HEK293 (cell line): ENCODE measurements around the gene TCTN1.

Source experiments
- OVOL3 ChIP-seq: fragments of 450-650 bp; formaldehyde crosslinking; IDR thresholded peaks from 2 replicates; pipeline ENCODE4 v1.5.1; 2016; ENCODE audit warnings: missing biosample characterization, missing genetic modification characterization
- SALL2 ChIP-seq: fragments of 450-650 bp; formaldehyde crosslinking; IDR thresholded peaks from 2 replicates; pipeline ENCODE4 v1.5.0; 2017; ENCODE audit warnings: missing biosample characterization, mild to moderate bottlenecking, missing genetic modification characterization, borderline replicate concordance
- SCRT2 ChIP-seq: fragments of 450-650 bp; formaldehyde crosslinking; IDR thresholded peaks from 2 replicates; pipeline ENCODE4 v1.5.1; 2016; ENCODE audit warnings: missing biosample characterization, missing genetic modification characterization
- YY1 ChIP-seq: fragments of 450-650 bp; formaldehyde crosslinking; IDR thresholded peaks from 2 replicates; pipeline ENCODE4 v1.5.1; 2018; ENCODE audit warnings: missing biosample characterization, missing genetic modification characterization
- ZBTB10 ChIP-seq: fragments of 450-650 bp; formaldehyde crosslinking; IDR thresholded peaks from 2 replicates; pipeline ENCODE4 v1.5.1; 2016; ENCODE audit warnings: missing biosample characterization, missing genetic modification characterization
- ZNF121 ChIP-seq: fragments of 450-650 bp; formaldehyde crosslinking; IDR thresholded peaks from 2 replicates; pipeline ENCODE4 v1.5.1; 2016; ENCODE audit warnings: missing biosample characterization, missing genetic modification characterization
- ZNF24 ChIP-seq: fragments of 450-650 bp; formaldehyde crosslinking; IDR thresholded peaks from 2 replicates; pipeline ENCODE4 v1.5.1; 2016; ENCODE audit warnings: missing biosample characterization, missing genetic modification characterization
- ZNF571 ChIP-seq: fragments of 450-650 bp; formaldehyde crosslinking; IDR thresholded peaks from 2 replicates; pipeline ENCODE4 v1.5.0; 2017; ENCODE audit warnings: missing biosample characterization, missing genetic modification characterization
- ZSCAN30 ChIP-seq: fragments of 450-650 bp; IDR thresholded peaks from 2 replicates; pipeline ENCODE4 v1.5.1; 2018; ENCODE audit warnings: missing biosample characterization, mild to moderate bottlenecking, missing genetic modification characterization, moderate library complexity
- TF ChIP-seq, protein P1 (sequence below): fragments of 450-650 bp; formaldehyde crosslinking; IDR thresholded peaks from 2 replicates; pipeline ENCODE4 v1.5.1; 2016; ENCODE audit warnings: missing biosample characterization, missing genetic modification characterization
- TF ChIP-seq, protein P2 (sequence below): fragments of 450-650 bp; formaldehyde crosslinking; IDR thresholded peaks from 2 replicates; pipeline ENCODE4 v1.5.1; 2016; ENCODE audit warnings: missing biosample characterization, missing genetic modification characterization

GRCh38 chr12:110579535-110580253 is 34.2 kb upstream of the TCTN1 start:
- TF ChIP-seq ZNF24 (tag by site-specific recombination) (no peak), YY1 (tag by site-specific recombination) (no peak), SALL2 (tag by site-specific recombination) (no peak), OVOL3 (tag by site-specific recombination) (no peak), ZNF571 (tag by site-specific recombination) (no peak), ZNF121 (tag by site-specific recombination) (no peak), ZSCAN30 (tag by site-specific recombination) (no peak), SCRT2 (tag by site-specific recombination) (no peak), ZBTB10 (tag by site-specific recombination) (no peak)
- TF ChIP-seq, protein P1, sequence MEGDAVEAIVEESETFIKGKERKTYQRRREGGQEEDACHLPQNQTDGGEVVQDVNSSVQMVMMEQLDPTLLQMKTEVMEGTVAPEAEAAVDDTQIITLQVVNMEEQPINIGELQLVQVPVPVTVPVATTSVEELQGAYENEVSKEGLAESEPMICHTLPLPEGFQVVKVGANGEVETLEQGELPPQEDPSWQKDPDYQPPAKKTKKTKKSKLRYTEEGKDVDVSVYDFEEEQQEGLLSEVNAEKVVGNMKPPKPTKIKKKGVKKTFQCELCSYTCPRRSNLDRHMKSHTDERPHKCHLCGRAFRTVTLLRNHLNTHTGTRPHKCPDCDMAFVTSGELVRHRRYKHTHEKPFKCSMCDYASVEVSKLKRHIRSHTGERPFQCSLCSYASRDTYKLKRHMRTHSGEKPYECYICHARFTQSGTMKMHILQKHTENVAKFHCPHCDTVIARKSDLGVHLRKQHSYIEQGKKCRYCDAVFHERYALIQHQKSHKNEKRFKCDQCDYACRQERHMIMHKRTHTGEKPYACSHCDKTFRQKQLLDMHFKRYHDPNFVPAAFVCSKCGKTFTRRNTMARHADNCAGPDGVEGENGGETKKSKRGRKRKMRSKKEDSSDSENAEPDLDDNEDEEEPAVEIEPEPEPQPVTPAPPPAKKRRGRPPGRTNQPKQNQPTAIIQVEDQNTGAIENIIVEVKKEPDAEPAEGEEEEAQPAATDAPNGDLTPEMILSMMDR = no peak
- TF ChIP-seq, protein P2, sequence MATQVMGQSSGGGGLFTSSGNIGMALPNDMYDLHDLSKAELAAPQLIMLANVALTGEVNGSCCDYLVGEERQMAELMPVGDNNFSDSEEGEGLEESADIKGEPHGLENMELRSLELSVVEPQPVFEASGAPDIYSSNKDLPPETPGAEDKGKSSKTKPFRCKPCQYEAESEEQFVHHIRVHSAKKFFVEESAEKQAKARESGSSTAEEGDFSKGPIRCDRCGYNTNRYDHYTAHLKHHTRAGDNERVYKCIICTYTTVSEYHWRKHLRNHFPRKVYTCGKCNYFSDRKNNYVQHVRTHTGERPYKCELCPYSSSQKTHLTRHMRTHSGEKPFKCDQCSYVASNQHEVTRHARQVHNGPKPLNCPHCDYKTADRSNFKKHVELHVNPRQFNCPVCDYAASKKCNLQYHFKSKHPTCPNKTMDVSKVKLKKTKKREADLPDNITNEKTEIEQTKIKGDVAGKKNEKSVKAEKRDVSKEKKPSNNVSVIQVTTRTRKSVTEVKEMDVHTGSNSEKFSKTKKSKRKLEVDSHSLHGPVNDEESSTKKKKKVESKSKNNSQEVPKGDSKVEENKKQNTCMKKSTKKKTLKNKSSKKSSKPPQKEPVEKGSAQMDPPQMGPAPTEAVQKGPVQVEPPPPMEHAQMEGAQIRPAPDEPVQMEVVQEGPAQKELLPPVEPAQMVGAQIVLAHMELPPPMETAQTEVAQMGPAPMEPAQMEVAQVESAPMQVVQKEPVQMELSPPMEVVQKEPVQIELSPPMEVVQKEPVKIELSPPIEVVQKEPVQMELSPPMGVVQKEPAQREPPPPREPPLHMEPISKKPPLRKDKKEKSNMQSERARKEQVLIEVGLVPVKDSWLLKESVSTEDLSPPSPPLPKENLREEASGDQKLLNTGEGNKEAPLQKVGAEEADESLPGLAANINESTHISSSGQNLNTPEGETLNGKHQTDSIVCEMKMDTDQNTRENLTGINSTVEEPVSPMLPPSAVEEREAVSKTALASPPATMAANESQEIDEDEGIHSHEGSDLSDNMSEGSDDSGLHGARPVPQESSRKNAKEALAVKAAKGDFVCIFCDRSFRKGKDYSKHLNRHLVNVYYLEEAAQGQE (tag by site-specific recombination) = no peak
